Activated T-cell treated with anti-CD3 and anti-CD28 coated beads, Interleukin-2, amount 50 U/mL, for 4 hours (primary cell): ENCODE results near the gene PKD2. TPM values are rescaled to one million over a fixed set of nuclear protein-coding genes. Genes with fewer than 3 reads are reported as not detected.

Source experiments
- ATAC-seq, 2 donors: fragments of 200-7000 bp; cut with Tn5 transposase; one replicate each; pipeline ENCODE4 v1.10.0; 2021
- DNase-seq: peaks from one replicate; pipeline ENCODE4 v3.0.0-alpha.2; 2020
- H3K27me3 Mint-ChIP-seq: one replicate; pipeline ENCODE4 v1.8.0; 2021; ENCODE audit warnings: low read depth, mixed read lengths
- H3K36me3 Mint-ChIP-seq: one replicate; pipeline ENCODE4 v1.8.0; 2022; ENCODE audit warnings: mixed read lengths; ENCODE audit not compliant: insufficient read depth
- H3K4me1 Mint-ChIP-seq: one replicate; pipeline ENCODE4 v1.8.0; 2021; ENCODE audit warnings: low read depth, mixed read lengths
- H3K4me3 Mint-ChIP-seq: one replicate; pipeline ENCODE4 v1.8.0; 2021; ENCODE audit warnings: mild to moderate bottlenecking, moderate library complexity, mixed read lengths
- H3K9me3 Mint-ChIP-seq: one replicate; pipeline ENCODE4 v1.8.0; 2021; ENCODE audit warnings: mixed read lengths
- total RNA-seq, 3 donors: library from RNA; stranded (reverse); gene quantifications; one replicate each; pipeline ENCODE4 v1.2.1, GENCODE V29; 2021

The PKD2 gene
- total RNA-seq, 3 donors from 2014 or later, result 2.8 to 6.0 (median 4.2) TPM

- Mint-ChIP-seq H3K4me3 (no peak overlapping the region), H3K36me3 (peaks cover 7% of the 10 kb centered on the region), H3K4me1 (no peaks in the 10 kb centered on the region), H3K9me3 (no peaks in the 10 kb centered on the region), H3K27me3 (no peaks in the 10 kb centered on the region)
- no peak for ATAC-seq
- DNase-seq, result no peak
Measured at GRCh38 chr4:88054901-88055300, 47.5 kb downstream of the PKD2 start.

DNA sequence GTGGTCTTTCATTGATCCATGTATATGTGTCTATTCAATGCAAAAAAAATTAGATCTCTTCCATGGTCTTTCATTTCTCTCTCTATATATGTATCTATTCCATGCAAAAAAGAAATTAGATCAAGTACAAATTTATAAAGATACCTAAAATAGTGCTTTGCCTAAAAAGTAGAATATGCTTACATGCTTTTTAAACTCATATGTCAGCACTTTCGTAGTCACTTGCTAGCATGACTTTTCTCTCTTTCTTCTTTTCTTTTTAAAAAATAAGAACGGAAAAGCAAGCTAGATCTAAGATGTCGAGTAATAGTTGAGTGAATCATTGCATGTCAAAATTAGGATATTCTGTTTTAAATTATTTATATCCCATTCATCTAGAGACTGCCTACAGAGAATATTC lies 50.9 kb downstream of the PKD2 start:
- no peaks in the 10 kb centered on the region for H3K9me3 Mint-ChIP-seq
- H3K4me1 Mint-ChIP-seq, result no peaks in the 10 kb centered on the region
- H3K36me3 Mint-ChIP-seq, result peaks cover 10% of the 10 kb centered on the region

GRCh38 chr4:88059766-88060165 lies 52.3 kb downstream of the PKD2 start:
- ATAC-seq, result no peak
- no peak for DNase-seq
- Mint-ChIP-seq H3K36me3 (peaks cover 11% of the 10 kb centered on the region), H3K4me3 (no peak overlapping the region), H3K9me3 (no peaks in the 10 kb centered on the region), H3K4me1 (no peaks in the 10 kb centered on the region), H3K27me3 (no peaks in the 10 kb centered on the region)

More for the DNA sequence above, 50.9 kb downstream of the PKD2 start:
- ATAC-seq, result no peak
- Mint-ChIP-seq H3K27me3 (no peaks in the 10 kb centered on the region), H3K4me3 (no peak overlapping the region)
- DNase-seq, result no peak

DNA sequence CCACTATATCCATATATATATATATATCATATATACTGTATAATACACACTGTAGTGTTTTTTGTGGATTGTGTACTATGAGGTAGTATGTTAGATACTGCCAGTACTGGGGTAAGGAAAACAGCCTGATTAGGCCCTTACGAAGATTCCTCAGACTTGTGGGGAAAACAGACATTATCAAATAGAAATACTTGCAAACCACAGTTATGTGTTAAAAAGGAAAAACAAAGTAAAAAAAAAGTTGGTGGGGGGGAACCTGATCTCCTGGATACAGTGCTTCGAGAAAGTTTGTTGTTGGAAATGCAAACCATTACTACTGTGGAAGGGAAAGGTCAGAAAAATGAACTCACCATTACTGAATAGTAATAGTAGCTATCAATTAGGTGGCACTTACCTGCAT lies 53.0 kb downstream of the PKD2 start:
- no peaks in the 10 kb centered on the region for H3K4me1 Mint-ChIP-seq
- DNase-seq (no peak), ATAC-seq (no peak)
- no peak overlapping the region for H3K4me3 Mint-ChIP-seq
- no peaks in the 10 kb centered on the region for H3K9me3 Mint-ChIP-seq
- H3K36me3 Mint-ChIP-seq, result peaks cover 15% of the 10 kb centered on the region
- H3K27me3 Mint-ChIP-seq, result no peaks in the 10 kb centered on the region

GRCh38 chr4:88062311-88062710 lies 54.9 kb downstream of the PKD2 start:
- ATAC-seq (no peak), DNase-seq (no peak)
- Mint-ChIP-seq H3K9me3 (no peaks in the 10 kb centered on the region), H3K36me3 (peaks cover 21% of the 10 kb centered on the region), H3K4me3 (no peak overlapping the region), H3K4me1 (no peaks in the 10 kb centered on the region), H3K27me3 (no peaks in the 10 kb centered on the region)

DNA sequence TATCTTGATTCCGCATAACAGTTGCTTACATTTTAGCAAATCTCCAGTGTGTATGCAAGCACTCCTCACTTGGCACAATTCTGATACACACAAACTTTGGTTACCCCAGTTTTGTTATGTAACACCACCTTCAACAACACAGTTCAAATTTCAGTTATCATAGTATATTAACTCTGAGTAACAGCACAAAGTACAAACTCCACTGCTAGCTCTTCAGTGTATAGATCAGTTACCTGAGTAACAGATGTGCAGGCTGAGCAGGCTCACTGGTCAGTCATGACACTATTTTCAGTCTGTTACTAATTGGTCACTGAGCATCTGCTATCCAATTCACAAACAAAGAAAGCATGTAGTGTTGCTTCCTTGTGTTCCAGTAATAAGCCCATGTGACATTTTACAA lies 55.4 kb downstream of the PKD2 start:
- no peaks in the 10 kb centered on the region for H3K27me3 Mint-ChIP-seq
- peaks cover 4% of the 10 kb centered on the region for H3K9me3 Mint-ChIP-seq
- ATAC-seq (no peak), DNase-seq (no peak)
- no peak overlapping the region for H3K4me3 Mint-ChIP-seq
- no peaks in the 10 kb centered on the region for H3K4me1 Mint-ChIP-seq
- H3K36me3 Mint-ChIP-seq, result peaks cover 25% of the 10 kb centered on the region

- DNase-seq, result no peak
- H3K27me3 Mint-ChIP-seq, result no peaks in the 10 kb centered on the region
- H3K9me3 Mint-ChIP-seq, result peaks cover 6% of the 10 kb centered on the region
- no peak for ATAC-seq
- no peak overlapping the region for H3K4me3 Mint-ChIP-seq
- peaks cover 25% of the 10 kb centered on the region for H3K36me3 Mint-ChIP-seq
- no peaks in the 10 kb centered on the region for H3K4me1 Mint-ChIP-seq
Measured at GRCh38 chr4:88063634-88064296, 56.3 kb downstream of the PKD2 start.

DNA sequence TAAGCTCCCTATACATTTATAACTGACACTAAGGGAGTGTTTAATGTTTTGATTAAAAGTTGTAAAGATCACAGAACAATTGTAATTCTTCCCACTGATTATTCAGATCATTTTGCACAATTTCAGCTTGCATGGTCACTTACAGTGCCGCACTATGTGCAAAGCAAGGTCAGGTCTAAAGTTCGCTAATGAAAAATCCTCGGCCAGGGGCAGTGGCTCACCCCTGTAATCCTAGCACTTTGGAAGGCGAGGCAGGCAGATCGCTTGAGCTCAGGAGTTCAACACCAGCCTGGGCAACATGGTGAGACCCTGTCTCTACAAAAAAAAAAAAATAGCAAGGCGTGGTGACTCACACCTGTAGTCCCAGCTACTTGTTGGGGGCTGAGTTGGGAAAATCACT lies 57.0 kb downstream of the PKD2 start:
- Mint-ChIP-seq H3K9me3 (peaks cover 6% of the 10 kb centered on the region), H3K4me3 (no peak overlapping the region), H3K27me3 (no peaks in the 10 kb centered on the region), H3K36me3 (peaks cover 29% of the 10 kb centered on the region), H3K4me1 (no peaks in the 10 kb centered on the region)
- ATAC-seq (no peak), DNase-seq (no peak)

DNA sequence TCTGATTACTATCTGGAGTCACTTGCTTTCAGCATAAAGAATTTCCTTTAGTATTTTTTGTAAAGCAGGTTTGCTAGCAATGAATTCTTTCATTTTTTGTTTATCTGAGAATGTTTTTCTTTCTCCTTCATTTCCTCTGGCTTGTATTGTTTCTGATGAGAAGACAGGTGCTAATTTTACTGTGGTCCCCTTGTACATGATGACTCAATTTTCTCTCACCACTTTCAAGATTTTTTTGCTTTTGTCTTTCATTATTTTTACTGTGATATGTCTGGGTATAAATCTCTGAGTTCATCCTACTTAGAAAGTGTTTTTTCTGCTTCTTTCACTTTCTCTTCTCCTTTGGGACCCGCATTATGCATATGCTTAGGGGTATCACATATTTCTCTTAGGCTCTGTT lies 62.6 kb downstream of the PKD2 start:
- no peak for DNase-seq
- Mint-ChIP-seq H3K4me1 (no peaks in the 10 kb centered on the region), H3K36me3 (peaks cover 52% of the 10 kb centered on the region)

DNA sequence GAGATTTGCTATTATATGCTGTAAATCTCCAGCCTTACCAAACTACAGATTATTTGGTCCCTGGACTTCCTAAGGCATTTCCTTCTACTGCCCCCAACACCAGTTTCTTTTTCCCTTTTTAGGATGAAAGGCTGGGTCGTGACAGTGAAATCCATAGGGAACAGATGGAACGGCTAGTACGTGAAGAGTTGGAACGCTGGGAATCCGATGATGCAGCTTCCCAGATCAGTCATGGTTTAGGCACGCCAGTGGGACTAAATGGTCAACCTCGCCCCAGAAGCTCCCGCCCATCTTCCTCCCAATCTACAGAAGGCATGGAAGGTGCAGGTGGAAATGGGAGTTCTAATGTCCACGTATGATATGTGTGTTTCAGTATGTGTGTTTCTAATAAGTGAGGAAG lies 67.9 kb downstream of the PKD2 start:
- Mint-ChIP-seq H3K4me3 (no peak overlapping the region), H3K27me3 (no peaks in the 10 kb centered on the region), H3K9me3 (peaks cover 9% of the 10 kb centered on the region), H3K4me1 (no peaks in the 10 kb centered on the region), H3K36me3 (peaks cover 30% of the 10 kb centered on the region)
- ATAC-seq, result no peak
- no peak for DNase-seq

More for the DNA sequence above, 62.6 kb downstream of the PKD2 start:
- Mint-ChIP-seq H3K27me3 (no peaks in the 10 kb centered on the region), H3K9me3 (peaks cover 16% of the 10 kb centered on the region), H3K4me3 (no peak overlapping the region)
- ATAC-seq, result no peak

- Mint-ChIP-seq H3K4me1 (no peaks in the 10 kb centered on the region), H3K4me3 (no peak overlapping the region), H3K27me3 (no peaks in the 10 kb centered on the region), H3K36me3 (peaks cover 16% of the 10 kb centered on the region), H3K9me3 (no peaks in the 10 kb centered on the region)
- ATAC-seq, result no peak
- no peak for DNase-seq
Measured at GRCh38 chr4:88077911-88078524, 70.6 kb downstream of the PKD2 start.

DNA sequence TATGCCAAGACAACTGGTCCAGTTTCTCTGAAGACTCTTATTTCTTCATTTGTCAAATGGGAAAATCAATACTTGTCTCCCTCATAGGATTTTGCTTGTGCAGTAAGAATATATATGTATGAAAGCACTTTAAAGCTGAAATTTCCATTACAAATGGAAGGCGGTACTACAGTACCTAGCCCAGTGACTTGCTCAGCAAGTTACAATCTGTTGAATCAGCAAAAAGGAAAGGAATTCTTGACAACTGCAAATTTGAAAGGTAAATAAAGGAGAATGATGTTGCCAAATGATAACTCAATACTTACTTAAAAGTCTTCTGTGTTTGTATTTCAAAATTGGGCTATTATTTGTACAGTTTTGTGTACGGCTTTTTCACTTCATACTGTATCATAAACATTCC lies 71.1 kb downstream of the PKD2 start:
- Mint-ChIP-seq H3K4me1 (no peaks in the 10 kb centered on the region), H3K27me3 (no peaks in the 10 kb centered on the region), H3K36me3 (peaks cover 16% of the 10 kb centered on the region), H3K4me3 (no peak overlapping the region), H3K9me3 (no peaks in the 10 kb centered on the region)
- no peak for ATAC-seq
- no peak for DNase-seq

GRCh38 chr4:88080626-88081025 lies 73.2 kb downstream of the PKD2 start:
- no peaks in the 10 kb centered on the region for H3K4me1 Mint-ChIP-seq
- ATAC-seq (no peak), DNase-seq (no peak)
- H3K27me3 Mint-ChIP-seq, result no peaks in the 10 kb centered on the region
- no peak overlapping the region for H3K4me3 Mint-ChIP-seq
- peaks cover 7% of the 10 kb centered on the region for H3K36me3 Mint-ChIP-seq
- H3K9me3 Mint-ChIP-seq, result no peaks in the 10 kb centered on the region

DNA sequence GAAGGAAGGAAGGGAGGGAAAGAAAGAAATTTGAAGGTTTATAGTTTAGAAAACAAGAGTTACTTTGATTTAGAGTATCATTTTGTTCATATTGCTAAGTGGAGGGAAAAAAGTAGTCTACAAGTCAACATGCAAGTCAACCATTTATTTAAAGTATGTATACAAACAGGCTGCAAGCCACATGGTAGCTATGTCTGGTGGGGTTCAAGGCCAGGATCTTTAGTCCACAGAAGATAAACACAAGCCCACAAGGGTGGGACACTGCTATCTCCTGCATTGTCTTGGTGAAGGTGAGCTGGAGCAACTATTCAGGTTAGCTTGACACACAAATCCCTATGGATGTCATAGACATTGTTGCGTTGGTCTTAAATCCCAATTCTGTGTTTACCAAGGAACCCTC lies 79.6 kb downstream of the PKD2 start:
- H3K4me3 Mint-ChIP-seq, result no peak overlapping the region
- DNase-seq, result no peak
- no peaks in the 10 kb centered on the region for H3K9me3 Mint-ChIP-seq
- no peaks in the 10 kb centered on the region for H3K4me1 Mint-ChIP-seq
- no peaks in the 10 kb centered on the region for H3K36me3 Mint-ChIP-seq
- H3K27me3 Mint-ChIP-seq, result peaks cover 2% of the 10 kb centered on the region
- no peak for ATAC-seq

DNA sequence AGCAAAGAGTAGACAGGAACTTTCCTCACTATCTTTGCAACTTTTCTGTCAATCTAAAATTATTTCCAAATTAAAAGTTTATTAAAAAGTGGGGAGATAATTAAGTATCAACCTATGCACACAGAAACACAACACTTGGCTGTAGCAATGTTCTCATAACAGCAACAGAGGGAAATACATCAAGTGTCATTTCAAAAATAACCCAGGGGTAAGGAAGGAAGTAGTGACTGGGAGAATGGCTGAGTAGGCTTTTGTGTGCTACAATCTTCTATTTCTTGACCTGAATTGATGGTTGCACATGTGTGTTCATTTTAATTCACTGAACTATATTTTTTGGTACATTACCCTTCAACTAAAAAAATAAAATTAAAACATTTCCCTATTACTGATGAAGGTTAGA lies 83.5 kb downstream of the PKD2 start:
- H3K36me3 Mint-ChIP-seq, result no peaks in the 10 kb centered on the region
- H3K4me3 Mint-ChIP-seq, result no peak overlapping the region
- ATAC-seq (no peak), DNase-seq (no peak)
- H3K27me3 Mint-ChIP-seq, result peaks cover 2% of the 10 kb centered on the region
- H3K4me1 Mint-ChIP-seq, result no peaks in the 10 kb centered on the region
- H3K9me3 Mint-ChIP-seq, result no peaks in the 10 kb centered on the region
